Mesendoderm (in vitro differentiated cells): ENCODE measurements around the gene ADAMTS10. TPM values are rescaled to one million over a fixed set of nuclear protein-coding genes. Genes with fewer than 3 reads are reported as not detected.

Experiments
- DNase-seq: peaks from one replicate; pipeline ENCODE4 v3.0.0; 2013
- H2AK5ac ChIP-seq: 2 replicates; pipeline ENCODE4 v1.6.1; 2013; ENCODE audit warnings: low read length, inconsistent platforms
- H2BK120ac ChIP-seq: 2 replicates; pipeline ENCODE4 v1.6.1; 2013; ENCODE audit warnings: low read depth, mild to moderate bottlenecking, low read length, moderate library complexity, mixed read lengths
- H2BK15ac ChIP-seq: replicated peaks from 2 replicates; pipeline ENCODE4 v1.6.1; 2013; ENCODE audit warnings: low read depth, mild to moderate bottlenecking, moderate library complexity
- H2BK5ac ChIP-seq: 2 replicates; pipeline ENCODE4 v1.6.1; 2013; ENCODE audit warnings: low read length, inconsistent platforms
- H3K18ac ChIP-seq: 2 replicates; pipeline ENCODE4 v1.6.1; 2013; ENCODE audit warnings: mild to moderate bottlenecking, low read length, mixed read lengths
- H3K23ac ChIP-seq: one replicate; pipeline ENCODE4 v1.6.1; 2013; ENCODE audit warnings: low read length
- H3K27ac ChIP-seq: 2 replicates; pipeline ENCODE4 v1.5.1; 2013; ENCODE audit warnings: low read depth, mild to moderate bottlenecking, inconsistent platforms, low read length, moderate library complexity
- H3K27me3 ChIP-seq: 2 replicates; pipeline ENCODE4 v1.6.1; 2013; ENCODE audit warnings: low read length, control low read depth, mild to moderate bottlenecking, inconsistent platforms; ENCODE audit not compliant: insufficient read depth, poor library complexity
- H3K36me3 ChIP-seq: 2 replicates; pipeline ENCODE4 v1.6.1; 2013; ENCODE audit warnings: low read length, inconsistent platforms; ENCODE audit not compliant: control insufficient read depth, insufficient read depth
- H3K4ac ChIP-seq: one replicate; pipeline ENCODE4 v1.6.1; 2013; ENCODE audit warnings: low read depth, mild to moderate bottlenecking, low read length, moderate library complexity
- H3K4me1 ChIP-seq: 2 replicates; pipeline ENCODE4 v1.6.1; 2013; ENCODE audit warnings: low read depth, low read length, inconsistent platforms; ENCODE audit not compliant: control insufficient read depth
- H3K4me2 ChIP-seq: 2 replicates; pipeline ENCODE4 v1.6.1; 2013; ENCODE audit warnings: low read length
- H3K4me3 ChIP-seq: 2 replicates; pipeline ENCODE4 v1.5.1; 2013; ENCODE audit warnings: mild to moderate bottlenecking, low read length
- H3K56ac ChIP-seq: one replicate; pipeline ENCODE4 v1.6.1; 2013; ENCODE audit warnings: low read length
- H3K79me1 ChIP-seq: 2 replicates; pipeline ENCODE4 v1.6.1; 2013; ENCODE audit warnings: low read length, inconsistent platforms
- H3K79me2 ChIP-seq: 2 replicates; pipeline ENCODE4 v1.6.1; 2013; ENCODE audit warnings: mild to moderate bottlenecking, low read length; ENCODE audit not compliant: control insufficient read depth, insufficient read depth
- H3K9ac ChIP-seq: 2 replicates; pipeline ENCODE4 v1.6.1; 2013; ENCODE audit warnings: low read length, inconsistent platforms
- H4K5ac ChIP-seq: one replicate; pipeline ENCODE4 v1.6.1; 2013; ENCODE audit warnings: low read length
- H4K8ac ChIP-seq: one replicate; pipeline ENCODE4 v1.6.1; 2013; ENCODE audit warnings: low read depth, mild to moderate bottlenecking, control low read depth, low read length, moderate library complexity
- WGBS: extraction: QIAGEN DNeasy Blood & Tissue Kit; methylation state at CpG from one replicate; pipeline ENCODE4 v1.1.7; 2013; ENCODE audit warnings: low lambda C conversion rate, missing lambda C conversion rate; ENCODE audit not compliant: insufficient coverage; ENCODE audit errors: extremely low coverage; 5-methylcytosine and 5-hydroxymethylcytosine counted together
- polyA plus RNA-seq, 2 experiments: library from polyadenylated mRNA; stranded (reverse); fragments of 200-250 nt; gene quantifications; one replicate each; pipeline ENCODE4 v1.2.3, GENCODE V29; 2013

ADAMTS10 gene
- 7.5 TPM for polyA plus RNA-seq (2013, experiment 1 of 2)
- 8.5 TPM for polyA plus RNA-seq (2013, experiment 2 of 2)

DNA sequence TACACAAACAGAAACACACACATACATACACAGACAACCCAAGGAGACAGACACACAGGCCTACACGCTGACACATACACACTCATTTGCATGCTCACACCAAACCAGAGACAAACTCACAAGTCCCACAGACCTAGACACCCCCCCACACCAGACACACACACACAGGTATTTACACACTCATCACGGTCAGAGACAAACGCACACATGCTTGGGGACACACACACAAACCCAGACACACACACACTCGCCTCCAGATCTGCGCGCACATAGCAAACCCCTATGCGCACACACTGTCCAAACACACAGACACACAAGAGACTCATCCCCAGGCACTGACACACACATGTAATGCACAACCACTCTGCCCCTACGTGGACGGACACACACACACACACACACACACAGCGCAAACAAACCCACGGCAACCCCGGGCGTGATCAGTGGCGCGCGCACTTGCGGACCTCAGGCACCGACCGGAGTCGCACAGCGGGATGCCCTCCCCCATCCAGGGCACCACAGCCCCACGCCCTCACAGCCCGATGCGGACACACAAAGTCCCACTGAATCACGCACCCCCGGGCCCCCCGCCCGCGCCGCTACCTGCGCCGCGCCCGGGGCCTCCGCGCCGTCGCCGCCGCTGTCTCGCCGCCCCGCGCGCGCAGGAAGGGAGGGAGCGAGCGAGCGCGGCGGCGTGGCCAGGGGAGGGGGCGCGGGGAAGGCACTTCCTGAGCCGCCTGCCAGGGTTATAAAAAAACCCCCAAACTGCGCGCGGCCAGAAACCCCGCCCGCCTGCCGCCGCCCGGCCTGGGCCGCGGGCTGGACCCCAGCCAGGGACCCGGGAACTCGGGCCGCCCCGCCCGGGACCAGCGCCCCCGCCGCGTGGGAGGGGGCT, at the start of gene ADAMTS10:
ADAMTS10 (minus strand) TSS at position 675 of the 895 bp plus-strand sequence. CDS start 5,005 bp downstream, outside the sequence.
- peaks cover 19% of the 10 kb centered on the region for H3K79me2 ChIP-seq
- peak within 1 kb of the TSS; percentile 96 for H3K4me3 ChIP-seq
- peak within 1 kb of the TSS; percentile 80 for H3K27ac ChIP-seq
- WGBS = no CpG with 5 or more reads among the region's 74 CpGs
- H3K18ac ChIP-seq = peak within 1 kb of the TSS; percentile 99
- peaks cover 9% of the 10 kb centered on the region for H3K4me1 ChIP-seq
- peak within 1 kb of the TSS; percentile 100 for H3K4me2 ChIP-seq
- peak within 1 kb of the TSS; percentile 97 for H3K9ac ChIP-seq
- no peaks in the 10 kb centered on the region for H3K36me3 ChIP-seq
- H4K8ac ChIP-seq = no peak within 1 kb of the TSS
- H3K79me1 ChIP-seq = peaks cover 18% of the 10 kb centered on the region
- peak within 1 kb of the TSS; percentile 99 for H2BK120ac ChIP-seq
- peak within 1 kb of the TSS; percentile 98 for H3K4ac ChIP-seq
- H3K27me3 ChIP-seq = no peaks in the 10 kb centered on the region
- no peak within 1 kb of the TSS for H4K5ac ChIP-seq
- DNase-seq = peak; percentile 67
- H2BK5ac ChIP-seq = peak within 1 kb of the TSS; percentile 99
- peak within 1 kb of the TSS; percentile 98 for H3K23ac ChIP-seq
- H3K56ac ChIP-seq = peak within 1 kb of the TSS; percentile 100
- H2AK5ac ChIP-seq = peak within 1 kb of the TSS; percentile 95
- peak within 1 kb of the TSS; percentile 38 for H2BK15ac ChIP-seq

DNA sequence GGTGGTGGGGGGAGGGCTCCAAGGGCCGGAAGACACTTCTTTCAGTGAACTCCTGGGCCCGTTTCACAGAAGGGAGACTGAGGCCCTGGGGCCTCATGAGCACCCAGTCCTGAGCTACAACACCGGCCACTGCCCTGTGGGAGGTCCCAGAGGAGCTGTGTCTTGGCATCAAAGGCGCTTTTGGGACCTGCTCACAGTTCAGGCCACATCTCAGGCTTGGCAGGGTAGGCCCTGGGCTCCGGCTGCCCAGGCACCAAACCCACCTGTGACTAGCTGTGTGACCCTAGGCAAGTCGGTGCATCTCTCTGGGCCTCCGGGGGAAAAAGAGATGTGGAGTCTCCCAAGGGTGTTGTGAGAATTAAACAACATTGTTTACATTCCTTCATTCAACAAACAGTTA, 49.4 kb upstream of the ADAMTS10 start:
- H3K27me3 ChIP-seq = no peaks in the 10 kb centered on the region
- H3K4ac ChIP-seq = no peak overlapping the region
- DNase-seq = no peak
- no peaks in the 10 kb centered on the region for H3K79me2 ChIP-seq
- no peak overlapping the region for H3K27ac ChIP-seq
- H3K56ac ChIP-seq = no peak overlapping the region
- no peak overlapping the region for H3K18ac ChIP-seq
- no peak overlapping the region for H3K4me3 ChIP-seq
- no peak overlapping the region for H4K5ac ChIP-seq
- no peak overlapping the region for H3K23ac ChIP-seq
- H2BK5ac ChIP-seq = no peak overlapping the region
- H3K79me1 ChIP-seq = no peaks in the 10 kb centered on the region
- WGBS = no CpG with 5 or more reads among the region's 7 CpGs
- no peaks in the 10 kb centered on the region for H3K36me3 ChIP-seq
- no peak overlapping the region for H2BK120ac ChIP-seq
- H3K9ac ChIP-seq = no peak overlapping the region
- no peaks in the 10 kb centered on the region for H3K4me1 ChIP-seq
- no peak overlapping the region for H2AK5ac ChIP-seq
- H2BK15ac ChIP-seq = no peak overlapping the region
- H4K8ac ChIP-seq = no peak overlapping the region
- H3K4me2 ChIP-seq = no peak overlapping the region

GRCh38 chr19:8657869-8658268, 47.4 kb upstream of the ADAMTS10 start:
- no peak for DNase-seq

DNA sequence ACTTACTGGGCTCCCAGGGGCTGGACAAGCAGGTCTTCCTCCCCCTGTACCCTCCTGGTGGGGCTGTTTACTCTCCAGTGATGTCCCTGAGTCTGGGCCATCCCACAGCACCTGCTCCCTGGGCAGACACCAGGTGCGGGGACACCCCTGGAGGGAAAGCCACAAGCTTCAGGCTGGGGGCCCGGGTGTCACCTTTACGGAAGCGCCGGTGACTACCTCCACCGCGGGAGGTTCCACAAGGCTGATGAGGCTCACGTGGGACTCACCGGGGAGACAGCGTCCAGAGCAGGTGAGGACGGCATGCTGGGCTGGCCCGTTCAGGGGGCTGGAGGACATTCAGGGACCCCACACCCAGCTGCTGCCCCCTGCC, 44.8 kb upstream of the ADAMTS10 start:
- H3K56ac ChIP-seq = no peak overlapping the region
- H4K5ac ChIP-seq = no peak overlapping the region
- no peak overlapping the region for H3K27ac ChIP-seq
- H3K36me3 ChIP-seq = no peaks in the 10 kb centered on the region
- H4K8ac ChIP-seq = no peak overlapping the region
- H3K4me3 ChIP-seq = no peak overlapping the region
- no peak for DNase-seq
- no peak overlapping the region for H2BK5ac ChIP-seq
- H2BK15ac ChIP-seq = no peak overlapping the region
- no peak overlapping the region for H3K4ac ChIP-seq
- H3K27me3 ChIP-seq = no peaks in the 10 kb centered on the region
- no peak overlapping the region for H3K4me2 ChIP-seq
- H3K9ac ChIP-seq = no peak overlapping the region
- H3K79me1 ChIP-seq = no peaks in the 10 kb centered on the region
- no peak overlapping the region for H2AK5ac ChIP-seq
- H3K79me2 ChIP-seq = no peaks in the 10 kb centered on the region
- no peak overlapping the region for H2BK120ac ChIP-seq
- no peak overlapping the region for H3K18ac ChIP-seq
- no CpG with 5 or more reads among the region's 12 CpGs for WGBS
- H3K4me1 ChIP-seq = no peaks in the 10 kb centered on the region
- H3K23ac ChIP-seq = no peak overlapping the region

More at GRCh38 chr19:8657869-8658268, 47.4 kb upstream of the ADAMTS10 start:
- Histone ChIP-seq H3K4me2 (no peak overlapping the region), H3K27ac (no peak overlapping the region), H3K23ac (no peak overlapping the region), H3K36me3 (no peaks in the 10 kb centered on the region), H3K9ac (no peak overlapping the region), H2AK5ac (no peak overlapping the region), H3K56ac (no peak overlapping the region), H2BK15ac (no peak overlapping the region), H3K27me3 (no peaks in the 10 kb centered on the region), H3K79me2 (no peaks in the 10 kb centered on the region), H4K5ac (no peak overlapping the region), H3K4ac (no peak overlapping the region), H4K8ac (no peak overlapping the region), H2BK5ac (no peak overlapping the region), H3K79me1 (no peaks in the 10 kb centered on the region), H2BK120ac (no peak overlapping the region), H3K4me3 (no peak overlapping the region), H3K4me1 (no peaks in the 10 kb centered on the region), H3K18ac (no peak overlapping the region)
- no CpG with 5 or more reads among the region's 5 CpGs for WGBS

GRCh38 chr19:8654591-8655339, 44.2 kb upstream of the ADAMTS10 start:
- DNase-seq = peak; percentile 68
- H3K4me3 ChIP-seq = no peak overlapping the region
- H2BK15ac ChIP-seq = no peak overlapping the region
- H3K27ac ChIP-seq = no peak overlapping the region
- H4K8ac ChIP-seq = no peak overlapping the region
- H3K79me1 ChIP-seq = no peaks in the 10 kb centered on the region
- WGBS = no CpG with 5 or more reads among the region's 15 CpGs
- no peak overlapping the region for H3K23ac ChIP-seq
- no peak overlapping the region for H3K4me2 ChIP-seq
- peak overlapping the region; percentile 58 for H3K56ac ChIP-seq
- H3K27me3 ChIP-seq = no peaks in the 10 kb centered on the region
- no peak overlapping the region for H4K5ac ChIP-seq
- no peak overlapping the region for H3K18ac ChIP-seq
- H3K36me3 ChIP-seq = no peaks in the 10 kb centered on the region
- no peaks in the 10 kb centered on the region for H3K79me2 ChIP-seq
- H2AK5ac ChIP-seq = no peak overlapping the region
- H3K4me1 ChIP-seq = no peaks in the 10 kb centered on the region
- no peak overlapping the region for H3K9ac ChIP-seq
- no peak overlapping the region for H2BK120ac ChIP-seq
- no peak overlapping the region for H3K4ac ChIP-seq
- H2BK5ac ChIP-seq = no peak overlapping the region
